ENCODE results near the gene LEFTY2. TPM values are rescaled to one million over a fixed set of nuclear protein-coding genes. Genes with fewer than 3 reads are reported as not detected.

Gene LEFTY2
- total and polyA plus RNA-seq, 3 donors from 2014 or later: 4.2 to 10.0 (median 4.7) TPM

GRCh38 chr1:225923692-225924555, 17.1 kb downstream of the LEFTY2 start, which contains the start of gene PYCR2:
PYCR2 (minus strand) TSS chr1:225924250; CDS start chr1:225924110, 140 bp downstream.
- Histone ChIP-seq H3K4me3 (peak within 1 kb of the TSS; percentile 83 to 90), H3K27ac (peak within 1 kb of the TSS; percentile 77 to 91), H3K9me3 (no peaks in the 10 kb centered on the region), H3K27me3 (no peaks in the 10 kb centered on the region), H3K36me3 (ENCODE audit: low read depth, missing control alignments) (no peaks in the 10 kb centered on the region), H3K4me1 (peaks cover 15% of the 10 kb centered on the region)
- 0 to 1% methylated on average over 28 to 46 of the region's 80 CpGs for WGBS, 2 donors
- peak; percentile 95 for DNase-seq
- intact Hi-C loops (cut with DNase I; ENCODE audit: low total_unique reads): no loop called here
- no peak for TF ChIP-seq CTCF (IDR thresholded peaks at IDR 0.05)
- TF ChIP-seq POLR2A (IDR thresholded peaks at IDR 0.05): peak; percentile 96

GRCh38 chr1:225923381-225923691, 17.7 kb downstream of the LEFTY2 start:
- Histone ChIP-seq H3K4me3 (peak overlapping the region; percentile 83 to 90), H3K4me1 (peaks cover 10% of the 10 kb centered on the region), H3K36me3 (ENCODE audit: low read depth, missing control alignments) (no peaks in the 10 kb centered on the region), H3K27ac (peak overlapping the region in 1 of 2 donors; percentile 91), H3K27me3 (no peaks in the 10 kb centered on the region), H3K9me3 (no peaks in the 10 kb centered on the region)
- TF ChIP-seq CTCF (IDR thresholded peaks at IDR 0.05): no peak
- TF ChIP-seq POLR2A (IDR thresholded peaks at IDR 0.05): no peak
- intact Hi-C loops (cut with DNase I; ENCODE audit: low total_unique reads): no loop called here
- DNase-seq: no peak
- WGBS, 2 donors: 0 to 3% methylated on average over 7 to 8 of the region's 8 CpGs

- Histone ChIP-seq H3K4me1 (peaks cover 8% of the 10 kb centered on the region), H3K27ac (no peak overlapping the region)
- WGBS, 2 donors: 83 to 93% methylated on average over 13 to 23 of the region's 23 CpGs
These were observed 19.0 kb downstream of the LEFTY2 start for GRCh38 chr1:225921734-225922709.

GRCh38 chr1:225919906-225920305, 21.1 kb downstream of the LEFTY2 start:
- Histone ChIP-seq H3K27ac (no peak overlapping the region), H3K9me3 (no peaks in the 10 kb centered on the region), H3K4me1 (peaks cover 8% of the 10 kb centered on the region), H3K4me3 (no peak overlapping the region), H3K27me3 (no peaks in the 10 kb centered on the region), H3K36me3 (ENCODE audit: low read depth, missing control alignments) (no peaks in the 10 kb centered on the region)
- peak; percentile 46 for DNase-seq
- TF ChIP-seq CTCF (IDR thresholded peaks at IDR 0.05) (no peak), POLR2A (IDR thresholded peaks at IDR 0.05) (no peak)
- intact Hi-C loops (cut with DNase I; ENCODE audit: low total_unique reads): no loop called here
- 50 to 66% methylated on average over 5 of the region's 5 CpGs for WGBS, 2 donors

More at GRCh38 chr1:225921734-225922709, 19.0 kb downstream of the LEFTY2 start:
- Histone ChIP-seq H3K36me3 (ENCODE audit: low read depth, missing control alignments) (no peaks in the 10 kb centered on the region), H3K4me3 (no peak overlapping the region), H3K9me3 (no peaks in the 10 kb centered on the region), H3K27me3 (no peaks in the 10 kb centered on the region)
- TF ChIP-seq CTCF (IDR thresholded peaks at IDR 0.05) (no peak), POLR2A (IDR thresholded peaks at IDR 0.05) (no peak)
- intact Hi-C loops (cut with DNase I; ENCODE audit: low total_unique reads): no loop called here
- DNase-seq: no peak

All from testis (tissue), 3 donors.